Hepatocyte (in vitro differentiated cells): ENCODE results near the gene CHAC1. TPM values are rescaled to one million over a fixed set of nuclear protein-coding genes. Genes with fewer than 3 reads are reported as not detected.

Source experiments
- DNase-seq: peaks from one replicate; pipeline ENCODE4 v3.0.0-alpha.2; 2016; ENCODE audit warnings: low spot score
- H2AFZ ChIP-seq: fragments of 200-600 bp; sonication (generic); 2 replicates; pipeline ENCODE4 v1.6.0; 2016; ENCODE audit warnings: antibody characterized with exemption, mild to moderate bottlenecking
- H3K27ac ChIP-seq: fragments of 200-600 bp; sonication (generic); 2 replicates; pipeline ENCODE4 v1.5.1; 2016; ENCODE audit warnings: mild to moderate bottlenecking
- H3K27me3 ChIP-seq: fragments of 200-600 bp; sonication (generic); 2 replicates; pipeline ENCODE4 v1.6.1; 2016
- H3K36me3 ChIP-seq: fragments of 200-600 bp; sonication (generic); replicated peaks from 2 replicates; pipeline ENCODE4 v1.5.1; 2016; ENCODE audit warnings: low read depth; ENCODE audit not compliant: insufficient read depth
- H3K4me1 ChIP-seq: fragments of 200-600 bp; sonication (generic); 2 replicates; pipeline ENCODE4 v1.5.1; 2016; ENCODE audit warnings: mild to moderate bottlenecking, moderate library complexity; ENCODE audit not compliant: insufficient read depth
- H3K4me2 ChIP-seq: fragments of 200-600 bp; sonication (generic); 2 replicates; pipeline ENCODE4 v1.6.0; 2016
- H3K4me3 ChIP-seq: fragments of 200-600 bp; sonication (generic); 2 replicates; pipeline ENCODE4 v1.5.1; 2016; ENCODE audit warnings: mild to moderate bottlenecking
- H3K79me2 ChIP-seq: fragments of 200-600 bp; sonication (generic); 2 replicates; pipeline ENCODE4 v1.6.0; 2017; ENCODE audit warnings: mild to moderate bottlenecking
- H3K9me2 ChIP-seq: fragments of 200-600 bp; sonication (generic); replicated peaks from 2 replicates; pipeline ENCODE4 v1.6.0; 2017; ENCODE audit warnings: mild to moderate bottlenecking; ENCODE audit not compliant: insufficient read depth
- H3K9me3 ChIP-seq: fragments of 200-600 bp; sonication (generic); 2 replicates; pipeline ENCODE4 v1.5.1; 2016; ENCODE audit warnings: low read depth, mild to moderate bottlenecking
- H4K20me1 ChIP-seq: fragments of 200-600 bp; sonication (generic); 2 replicates; pipeline ENCODE4 v1.6.0; 2016; ENCODE audit warnings: mild to moderate bottlenecking; ENCODE audit not compliant: insufficient read depth, poor library complexity, severe bottlenecking
- CTCF ChIP-seq: fragments of 200-600 bp; sonication (generic); IDR thresholded peaks from 2 replicates; pipeline ENCODE4 v1.5.1; 2016; ENCODE audit warnings: antibody characterized with exemption, mild to moderate bottlenecking; ENCODE audit not compliant: poor library complexity
- EZH2 ChIP-seq: fragments of 200-600 bp; sonication (generic); IDR thresholded peaks from 2 replicates; pipeline ENCODE4 v1.6.1; 2016; ENCODE audit warnings: antibody characterized with exemption, mild to moderate bottlenecking, borderline replicate concordance
- EZH2phosphoT487 ChIP-seq: fragments of 200-600 bp; sonication (generic); IDR thresholded peaks from one replicate; pipeline ENCODE4 v1.6.1; 2018; ENCODE audit warnings: antibody characterized with exemption, mild to moderate bottlenecking, low read depth, moderate library complexity; ENCODE audit not compliant: unreplicated experiment, severe bottlenecking
- WGBS: methylation state at CpG from one replicate; pipeline ENCODE4 v1.1.6; 2016; ENCODE audit warnings: low lambda C conversion rate; ENCODE audit errors: missing lambda C conversion rate; 5-methylcytosine and 5-hydroxymethylcytosine counted together
- polyA plus RNA-seq: library from polyadenylated mRNA; unstranded; fragments of >200 nt; fragmentation: Nextera tagmentation; extraction: Ambion mirVana; gene quantifications from 2 replicates; pipeline ENCODE4 v1.2.1, GENCODE V29; 2016
- total RNA-seq: library from RNA; depleted of rRNA; stranded (reverse); fragments of >200 nt; gene quantifications from 2 replicates; pipeline ENCODE4 v1.2.3, GENCODE V29; 2014

The CHAC1 gene
- total and polyA plus RNA-seq, 2 experiments from 2014 or later, result 16.2 to 22.1 TPM

- H3K27ac ChIP-seq, result peak overlapping the region; percentile 69
- WGBS, result 39% methylated on average over 7 of the region's 7 CpGs
- H3K79me2 ChIP-seq, result no peaks in the 10 kb centered on the region
- H3K4me2 ChIP-seq, result peak overlapping the region; percentile 11
- H3K4me1 ChIP-seq, result peaks cover 51% of the 10 kb centered on the region
- H3K9me2 ChIP-seq, result no peaks in the 10 kb centered on the region
- H3K27me3 ChIP-seq, result no peaks in the 10 kb centered on the region
- H3K4me3 ChIP-seq, result no peak overlapping the region
- no peaks in the 10 kb centered on the region for H3K9me3 ChIP-seq
- no peaks in the 10 kb centered on the region for H4K20me1 ChIP-seq
- no peaks in the 10 kb centered on the region for H3K36me3 ChIP-seq
- peak; percentile 54 for DNase-seq
- TF ChIP-seq CTCF, result no peak
- no peak for TF ChIP-seq EZH2phosphoT487
- no peak for TF ChIP-seq EZH2
- peak overlapping the region; percentile 12 for H2AFZ ChIP-seq
Measured at GRCh38 chr15:40911141-40911540, 42.1 kb upstream of the CHAC1 start.

- no peaks in the 10 kb centered on the region for H3K36me3 ChIP-seq
- no peak overlapping the region for H3K4me3 ChIP-seq
- peaks cover 46% of the 10 kb centered on the region for H3K4me1 ChIP-seq
- DNase-seq, result no peak
- no peaks in the 10 kb centered on the region for H3K27me3 ChIP-seq
- H2AFZ ChIP-seq, result no peak overlapping the region
- peak overlapping the region; percentile 69 for H3K27ac ChIP-seq
- TF ChIP-seq EZH2 (no peak), CTCF (no peak), EZH2phosphoT487 (no peak)
- no peak overlapping the region for H3K4me2 ChIP-seq
- no peaks in the 10 kb centered on the region for H3K9me3 ChIP-seq
- H3K79me2 ChIP-seq, result no peaks in the 10 kb centered on the region
- WGBS, result 92% methylated on average over 2 of the region's 2 CpGs
- H4K20me1 ChIP-seq, result no peaks in the 10 kb centered on the region
- no peaks in the 10 kb centered on the region for H3K9me2 ChIP-seq
Measured at GRCh38 chr15:40911693-40912092, 41.6 kb upstream of the CHAC1 start.

GRCh38 chr15:40912478-40912877 is 40.8 kb upstream of the CHAC1 start:
- 94% methylated on average over 6 of the region's 6 CpGs for WGBS

More at GRCh38 chr15:40912478-40912877, 40.8 kb upstream of the CHAC1 start:
- no peaks in the 10 kb centered on the region for H3K9me2 ChIP-seq
- H3K27me3 ChIP-seq, result no peaks in the 10 kb centered on the region
- H3K27ac ChIP-seq, result no peak overlapping the region
- H3K4me3 ChIP-seq, result no peak overlapping the region
- H4K20me1 ChIP-seq, result no peaks in the 10 kb centered on the region
- H3K79me2 ChIP-seq, result no peaks in the 10 kb centered on the region
- no peaks in the 10 kb centered on the region for H3K36me3 ChIP-seq
- H3K4me2 ChIP-seq, result no peak overlapping the region
- no peaks in the 10 kb centered on the region for H3K9me3 ChIP-seq
- H2AFZ ChIP-seq, result no peak overlapping the region
- H3K4me1 ChIP-seq, result peaks cover 38% of the 10 kb centered on the region
- no peak for DNase-seq
- TF ChIP-seq EZH2phosphoT487 (no peak), EZH2 (no peak), CTCF (no peak)
